H9 (cell line): ENCODE measurements around the gene LRRC15. TPM values are rescaled to one million over a fixed set of nuclear protein-coding genes. Genes with fewer than 3 reads are reported as not detected.

Experiments used
- DNase-seq: peaks from one replicate; pipeline ENCODE4 v3.0.0-alpha.2; 2017
- H2AFZ ChIP-seq: one replicate; pipeline ENCODE4 v1.6.1; 2013; ENCODE audit warnings: mild to moderate bottlenecking, low read length, control low read depth, moderate library complexity
- H2AK5ac ChIP-seq: 2 replicates; pipeline ENCODE4 v1.6.1; 2013; ENCODE audit warnings: low read length, control low read depth, mixed read lengths; ENCODE audit not compliant: insufficient read length
- H2BK120ac ChIP-seq: one replicate; pipeline ENCODE4 v1.6.1; 2013; ENCODE audit warnings: low read depth, mild to moderate bottlenecking, low read length, control low read depth, inconsistent platforms; ENCODE audit not compliant: poor library complexity, severe bottlenecking
- H2BK12ac ChIP-seq: 2 replicates; pipeline ENCODE4 v1.6.1; 2013; ENCODE audit warnings: low read length, control low read depth, mixed read lengths, low read depth; ENCODE audit not compliant: insufficient read length
- H2BK15ac ChIP-seq: 2 replicates; pipeline ENCODE4 v1.6.1; 2013; ENCODE audit warnings: low read depth, low read length, control low read depth
- H2BK20ac ChIP-seq: one replicate; pipeline ENCODE4 v1.6.1; 2013; ENCODE audit warnings: low read depth, mild to moderate bottlenecking, low read length, control low read depth, inconsistent platforms; ENCODE audit not compliant: poor library complexity, severe bottlenecking
- H2BK5ac ChIP-seq: 2 replicates; pipeline ENCODE4 v1.6.1; 2013; ENCODE audit warnings: low read length, control low read depth, mixed read lengths; ENCODE audit not compliant: insufficient read length
- H3K14ac ChIP-seq: 2 replicates; pipeline ENCODE4 v1.6.1; 2013; ENCODE audit warnings: low read length, control low read depth; ENCODE audit not compliant: insufficient read depth
- H3K18ac ChIP-seq: 2 replicates; pipeline ENCODE4 v1.6.1; 2013; ENCODE audit warnings: low read depth, mild to moderate bottlenecking, mixed read lengths, low read length, control low read depth; ENCODE audit not compliant: insufficient read length
- H3K23ac ChIP-seq: 2 replicates; pipeline ENCODE4 v1.6.1; 2013; ENCODE audit warnings: low read length, control low read depth, mixed read lengths, low read depth; ENCODE audit not compliant: insufficient read length
- H3K23me2 ChIP-seq: 2 replicates; pipeline ENCODE4 v1.6.1; 2013; ENCODE audit warnings: low read depth, mild to moderate bottlenecking, mixed read lengths, low read length, control low read depth; ENCODE audit not compliant: insufficient read length, poor library complexity, severe bottlenecking
- H3K27ac ChIP-seq: 2 replicates; pipeline ENCODE4 v1.5.1; 2013; ENCODE audit warnings: low read length, control low read depth, mixed read lengths, low read depth; ENCODE audit not compliant: insufficient read length
- H3K27me3 ChIP-seq: 2 replicates; pipeline ENCODE4 v1.6.1; 2013; ENCODE audit warnings: low read length, control low read depth, inconsistent platforms; ENCODE audit not compliant: insufficient read depth
- H3K4ac ChIP-seq: 2 replicates; pipeline ENCODE4 v1.6.1; 2013; ENCODE audit warnings: low read depth, mild to moderate bottlenecking, control low read depth, inconsistent platforms, low read length, moderate library complexity
- H3K4me1 ChIP-seq: 2 replicates; pipeline ENCODE4 v1.6.1; 2013; ENCODE audit warnings: low read length, control low read depth, inconsistent platforms; ENCODE audit not compliant: insufficient read depth
- H3K4me2 ChIP-seq: 2 replicates; pipeline ENCODE4 v1.6.1; 2013; ENCODE audit warnings: low read length, control low read depth, mixed read lengths; ENCODE audit not compliant: insufficient read length, insufficient read depth
- H3K56ac ChIP-seq: 2 replicates; pipeline ENCODE4 v1.6.1; 2013; ENCODE audit warnings: low read depth, mild to moderate bottlenecking, mixed read lengths, low read length, control low read depth; ENCODE audit not compliant: insufficient read length
- H3K79me1 ChIP-seq: 2 replicates; pipeline ENCODE4 v1.6.1; 2013; ENCODE audit warnings: low read depth, mild to moderate bottlenecking, moderate library complexity, low read length, control low read depth, inconsistent platforms; ENCODE audit not compliant: insufficient read depth, poor library complexity, severe bottlenecking
- H3K79me2 ChIP-seq: 2 replicates; pipeline ENCODE4 v1.6.1; 2013; ENCODE audit warnings: low read length, control low read depth, inconsistent platforms; ENCODE audit not compliant: insufficient read depth
- H3K9ac ChIP-seq: 2 replicates; pipeline ENCODE4 v1.6.1; 2013; ENCODE audit warnings: low read length, control low read depth, mixed read lengths; ENCODE audit not compliant: insufficient read length; ENCODE audit errors: extremely low read depth
- H3K9me3 ChIP-seq: one replicate; pipeline ENCODE4 v1.6.1; 2013; ENCODE audit warnings: low read depth, low read length, inconsistent platforms; ENCODE audit not compliant: control insufficient read depth
- H3T11ph ChIP-seq: one replicate; pipeline ENCODE4 v1.6.1; 2013; ENCODE audit warnings: mild to moderate bottlenecking, low read length, control low read depth, inconsistent platforms
- H4K20me1 ChIP-seq: one replicate; pipeline ENCODE4 v1.6.1; 2013; ENCODE audit not compliant: control insufficient read depth, insufficient read length, insufficient read depth
- H4K5ac ChIP-seq: 2 replicates; pipeline ENCODE4 v1.6.1; 2013; ENCODE audit warnings: low read depth, mild to moderate bottlenecking, mixed read lengths, low read length, control low read depth; ENCODE audit not compliant: insufficient read length
- H4K8ac ChIP-seq: replicated peaks from 2 replicates; pipeline ENCODE4 v1.6.1; 2013; ENCODE audit warnings: low read length, control low read depth, mixed read lengths, low read depth; ENCODE audit not compliant: insufficient read length
- H4K91ac ChIP-seq: 2 replicates; pipeline ENCODE4 v1.6.1; 2013; ENCODE audit warnings: low read depth, mild to moderate bottlenecking, moderate library complexity, mixed read lengths, low read length, control low read depth; ENCODE audit not compliant: insufficient read length
- H3K27ac Mint-ChIP-seq, 3 experiments: 2 replicates in 2 of 3; 3 replicates in 1 of 3; pipeline ENCODE4 v1.8.0; 2020 to 2021; ENCODE audit warnings: mixed read lengths in 3 of 3, mild to moderate bottlenecking in 1 of 3, moderate library complexity in 1 of 3
- H3K27me3 Mint-ChIP-seq: 2 replicates; pipeline ENCODE4 v1.8.0; 2021; ENCODE audit warnings: low read depth, mild to moderate bottlenecking, moderate library complexity, mixed read lengths
- H3K36me3 Mint-ChIP-seq, 3 experiments: 2 replicates in 2 of 3; 3 replicates in 1 of 3; pipeline ENCODE4 v1.8.0; 2020 to 2021; ENCODE audit warnings: low read depth in 3 of 3, mixed read lengths in 3 of 3; ENCODE audit not compliant: insufficient read depth in 1 of 3
- H3K4me1 Mint-ChIP-seq, 2 experiments: 2 replicates each; pipeline ENCODE4 v1.8.0; 2020; ENCODE audit warnings: mixed read lengths in 2 of 2
- H3K4me3 Mint-ChIP-seq, 2 experiments: 2 replicates in 1 of 2; 3 replicates in 1 of 2; pipeline ENCODE4 v1.8.0; 2020 to 2021; ENCODE audit warnings: mild to moderate bottlenecking in 2 of 2, mixed read lengths in 2 of 2, moderate library complexity in 1 of 2
- H3K9me3 Mint-ChIP-seq, 2 experiments: 2 replicates in 1 of 2; 3 replicates in 1 of 2; pipeline ENCODE4 v1.8.0; 2020; ENCODE audit warnings: mild to moderate bottlenecking in 2 of 2, mixed read lengths in 2 of 2, moderate library complexity in 1 of 2
- WGBS: extraction: QIAGEN DNeasy Blood & Tissue Kit; methylation state at CpG from one replicate; pipeline ENCODE4 v1.1.7; 2013; ENCODE audit warnings: missing lambda C conversion rate, low lambda C conversion rate, mixed read lengths; ENCODE audit not compliant: insufficient read length; ENCODE audit errors: extremely low coverage; 5-methylcytosine and 5-hydroxymethylcytosine counted together
- total RNA-seq: library from RNA; stranded (reverse); gene quantifications from 2 replicates; pipeline ENCODE4 v1.2.1, GENCODE V29; 2021
- TF ChIP-seq, protein P1 (sequence below): fragments of 200-600 bp; sonication (generic); conservative IDR thresholded peaks from 3 replicates; pipeline ENCODE4 v1.8.0; 2021; ENCODE audit warnings: antibody characterized with exemption, mild to moderate bottlenecking

LRRC15 gene
- total RNA-seq, 1 experiment from 2014 or later: 0.07 TPM

DNA sequence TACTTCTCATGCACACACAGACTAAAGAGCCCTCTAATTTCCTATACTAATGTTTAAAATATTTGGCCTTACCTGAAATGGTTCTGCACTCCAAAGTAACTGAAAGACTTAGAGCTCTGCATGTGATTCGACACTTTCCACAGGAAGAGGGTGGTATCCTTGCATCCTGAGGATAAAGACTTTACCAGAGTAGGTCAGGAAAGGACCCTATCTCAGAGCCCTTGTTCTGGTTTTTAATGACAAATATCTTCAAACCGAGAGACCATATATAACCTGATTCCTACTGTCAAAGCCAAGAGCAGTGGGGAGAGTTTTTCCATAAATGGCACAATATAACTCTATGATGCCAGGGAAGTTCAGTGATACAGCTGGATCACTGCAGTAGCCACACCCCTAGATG, 29.6 kb upstream of the LRRC15 start, which contains the start of gene GP5:
TSS of gene GP5 (minus strand) at position 101 of the 400 bp plus-strand sequence. CDS start 984 bp downstream, outside the sequence.
- Histone ChIP-seq H2BK15ac (no peak within 1 kb of the TSS), H4K8ac (no peak within 1 kb of the TSS), H3K9ac (no peak within 1 kb of the TSS), H2BK5ac (no peak within 1 kb of the TSS), H2BK12ac (no peak within 1 kb of the TSS), H2AFZ (no peak within 1 kb of the TSS), H3K79me1 (no peaks in the 10 kb centered on the region), H3K56ac (no peak within 1 kb of the TSS), H3K79me2 (no peaks in the 10 kb centered on the region), H3T11ph (no peak within 1 kb of the TSS), H2AK5ac (no peak within 1 kb of the TSS), H3K23ac (no peak within 1 kb of the TSS), H2BK20ac (no peak within 1 kb of the TSS), H3K9me3 (no peaks in the 10 kb centered on the region), H4K20me1 (no peaks in the 10 kb centered on the region), H3K23me2 (peaks cover 11% of the 10 kb centered on the region), H3K4me2 (peak within 1 kb of the TSS; percentile 62), H4K5ac (no peak within 1 kb of the TSS), H3K4ac (no peak within 1 kb of the TSS), H3K18ac (no peak within 1 kb of the TSS), H3K14ac (peak within 1 kb of the TSS; percentile 25; the same call in 1 of the 2 replicates), H2BK120ac (no peak within 1 kb of the TSS), H3K27ac (no peak within 1 kb of the TSS), H4K91ac (no peak within 1 kb of the TSS), H3K4me1 (peaks cover 2% of the 10 kb centered on the region; the same call in 1 of the 2 replicates), H3K27me3 (peaks cover 16% of the 10 kb centered on the region; the same call in 1 of the 2 replicates)
- Mint-ChIP-seq H3K4me3 (no peak within 1 kb of the TSS), H3K36me3 (no peaks in the 10 kb centered on the region; a peak in 1 of 7 replicates), H3K27ac (no peak within 1 kb of the TSS; a peak in 1 of 7 replicates), H3K9me3 (no peaks in the 10 kb centered on the region; a peak in 1 of 5 replicates), H3K4me1 (peaks cover 8 to 25% of the 10 kb centered on the region in 2 experiments), H3K27me3 (peaks cover 2% of the 10 kb centered on the region; the same call in 1 of the 2 replicates)
- TF ChIP-seq, protein P1, sequence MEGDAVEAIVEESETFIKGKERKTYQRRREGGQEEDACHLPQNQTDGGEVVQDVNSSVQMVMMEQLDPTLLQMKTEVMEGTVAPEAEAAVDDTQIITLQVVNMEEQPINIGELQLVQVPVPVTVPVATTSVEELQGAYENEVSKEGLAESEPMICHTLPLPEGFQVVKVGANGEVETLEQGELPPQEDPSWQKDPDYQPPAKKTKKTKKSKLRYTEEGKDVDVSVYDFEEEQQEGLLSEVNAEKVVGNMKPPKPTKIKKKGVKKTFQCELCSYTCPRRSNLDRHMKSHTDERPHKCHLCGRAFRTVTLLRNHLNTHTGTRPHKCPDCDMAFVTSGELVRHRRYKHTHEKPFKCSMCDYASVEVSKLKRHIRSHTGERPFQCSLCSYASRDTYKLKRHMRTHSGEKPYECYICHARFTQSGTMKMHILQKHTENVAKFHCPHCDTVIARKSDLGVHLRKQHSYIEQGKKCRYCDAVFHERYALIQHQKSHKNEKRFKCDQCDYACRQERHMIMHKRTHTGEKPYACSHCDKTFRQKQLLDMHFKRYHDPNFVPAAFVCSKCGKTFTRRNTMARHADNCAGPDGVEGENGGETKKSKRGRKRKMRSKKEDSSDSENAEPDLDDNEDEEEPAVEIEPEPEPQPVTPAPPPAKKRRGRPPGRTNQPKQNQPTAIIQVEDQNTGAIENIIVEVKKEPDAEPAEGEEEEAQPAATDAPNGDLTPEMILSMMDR: no peak
- DNase-seq: no peak
- WGBS: no CpG with 5 or more reads among the region's 2 CpGs
